Measurements from ENCODE around the gene FMN1.

FMN1 gene

DNA sequence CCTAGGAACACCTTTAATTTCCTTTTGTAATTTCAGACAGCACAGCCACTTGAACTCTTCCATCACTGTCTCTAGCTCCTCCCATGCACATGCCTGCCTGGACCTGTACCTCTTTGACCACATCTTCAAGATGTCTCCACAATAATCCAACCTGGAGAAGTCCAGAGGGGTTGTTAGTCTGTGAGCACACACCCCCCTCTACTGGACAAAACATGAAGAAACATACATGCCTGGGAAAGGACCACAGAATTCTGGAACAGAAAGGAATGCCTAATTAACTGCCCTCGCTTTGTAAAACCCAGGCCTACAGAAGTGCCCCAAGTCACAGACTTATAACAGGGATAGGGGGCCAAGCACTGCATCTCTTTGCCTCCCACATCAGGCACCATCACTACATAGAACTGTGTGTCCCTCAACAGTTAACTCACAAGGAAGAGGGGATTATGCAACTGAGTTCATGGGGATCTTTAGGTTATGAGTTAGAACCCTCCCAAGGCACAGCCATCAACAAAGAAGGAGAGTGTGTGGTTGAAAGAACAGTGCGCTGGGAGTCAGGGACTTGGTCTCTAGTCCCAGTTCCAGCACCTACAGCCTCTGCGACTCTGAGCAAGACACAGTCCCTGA, 61.7 kb downstream of the FMN1 start:
- Mint-ChIP-seq H3K27ac (peak overlapping the region; percentile 64 to 74 (median 70)), H3K27me3 (ENCODE audit: low read depth) (no peaks in the 10 kb centered on the region), H3K4me3 (peak overlapping the region in 1 of 3 experiments; percentile 20), H3K36me3 (ENCODE audit: low read depth) (no peaks in the 10 kb centered on the region), H3K9me3 (no peaks in the 10 kb centered on the region), H3K4me1 (peaks cover 37% of the 10 kb centered on the region)
- TF ChIP-seq, protein P1, sequence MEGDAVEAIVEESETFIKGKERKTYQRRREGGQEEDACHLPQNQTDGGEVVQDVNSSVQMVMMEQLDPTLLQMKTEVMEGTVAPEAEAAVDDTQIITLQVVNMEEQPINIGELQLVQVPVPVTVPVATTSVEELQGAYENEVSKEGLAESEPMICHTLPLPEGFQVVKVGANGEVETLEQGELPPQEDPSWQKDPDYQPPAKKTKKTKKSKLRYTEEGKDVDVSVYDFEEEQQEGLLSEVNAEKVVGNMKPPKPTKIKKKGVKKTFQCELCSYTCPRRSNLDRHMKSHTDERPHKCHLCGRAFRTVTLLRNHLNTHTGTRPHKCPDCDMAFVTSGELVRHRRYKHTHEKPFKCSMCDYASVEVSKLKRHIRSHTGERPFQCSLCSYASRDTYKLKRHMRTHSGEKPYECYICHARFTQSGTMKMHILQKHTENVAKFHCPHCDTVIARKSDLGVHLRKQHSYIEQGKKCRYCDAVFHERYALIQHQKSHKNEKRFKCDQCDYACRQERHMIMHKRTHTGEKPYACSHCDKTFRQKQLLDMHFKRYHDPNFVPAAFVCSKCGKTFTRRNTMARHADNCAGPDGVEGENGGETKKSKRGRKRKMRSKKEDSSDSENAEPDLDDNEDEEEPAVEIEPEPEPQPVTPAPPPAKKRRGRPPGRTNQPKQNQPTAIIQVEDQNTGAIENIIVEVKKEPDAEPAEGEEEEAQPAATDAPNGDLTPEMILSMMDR (IDR thresholded peaks at IDR 0.05; ENCODE audit: unreplicated experiment in 3 of 3): peak; percentile 70 to 81 (median 70)

DNA sequence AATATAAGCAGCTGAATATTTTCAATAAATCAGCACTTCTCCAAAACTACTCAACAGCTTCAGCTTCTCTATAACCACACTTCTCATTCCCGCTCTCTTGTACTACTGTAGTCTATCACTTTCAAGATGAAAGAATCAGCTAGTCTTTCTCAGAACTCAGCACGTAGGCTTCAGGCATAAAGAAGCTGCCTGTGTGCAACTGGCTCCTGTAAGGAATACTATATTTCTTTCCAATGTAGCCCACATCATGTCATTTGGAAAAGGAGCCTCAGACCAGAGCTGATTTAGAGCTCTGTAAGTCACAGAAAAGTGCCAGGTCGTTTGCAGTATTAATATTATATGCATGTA, 62.3 kb downstream of the FMN1 start:
- Mint-ChIP-seq H3K27me3 (ENCODE audit: low read depth) (no peaks in the 10 kb centered on the region), H3K4me3 (peak overlapping the region in 1 of 3 experiments; percentile 8), H3K4me1 (peaks cover 37% of the 10 kb centered on the region), H3K27ac (peak overlapping the region; percentile 64 to 71 (median 65)), H3K9me3 (no peaks in the 10 kb centered on the region), H3K36me3 (ENCODE audit: low read depth) (no peaks in the 10 kb centered on the region)
- TF ChIP-seq, protein P1 (IDR thresholded peaks at IDR 0.05; ENCODE audit: unreplicated experiment in 3 of 3): no peak

DNA sequence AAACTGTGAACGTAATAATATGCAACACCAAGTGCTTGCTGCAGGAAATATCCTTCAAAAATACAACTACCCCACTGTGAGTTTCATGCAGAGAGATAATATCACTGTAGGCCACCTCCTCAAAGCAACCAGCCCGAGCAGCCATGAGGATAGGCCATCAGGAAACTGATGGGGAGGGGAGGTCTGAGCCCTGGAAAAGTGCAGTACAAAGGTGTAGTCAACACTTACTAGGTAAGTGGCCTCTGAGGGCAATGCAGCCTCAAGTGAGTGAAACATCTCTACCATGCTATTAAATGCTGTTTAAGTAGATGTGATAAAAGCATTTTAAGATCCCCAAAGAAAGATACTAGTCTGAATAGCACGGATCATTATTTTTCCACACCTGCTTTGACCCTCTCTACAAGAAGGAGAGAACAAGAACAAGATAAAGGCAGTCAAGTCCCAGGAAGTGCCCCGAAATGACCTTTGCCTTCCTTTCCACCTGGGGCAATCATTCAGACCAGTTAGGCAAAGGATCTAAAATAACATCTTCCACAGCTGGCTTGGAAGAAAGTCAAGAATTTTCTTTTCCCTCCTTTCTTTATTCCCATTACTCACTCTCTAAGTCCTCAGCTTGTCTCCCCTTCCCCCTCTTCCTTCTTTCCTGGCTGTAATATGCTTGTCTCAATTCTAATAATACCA, 62.8 kb downstream of the FMN1 start:
- H3K27ac Mint-ChIP-seq: peak overlapping the region; percentile 64 to 71 (median 65)
- H3K27me3 Mint-ChIP-seq (ENCODE audit: low read depth): no peaks in the 10 kb centered on the region
- peaks cover 42% of the 10 kb centered on the region for H3K4me1 Mint-ChIP-seq
- H3K9me3 Mint-ChIP-seq: no peaks in the 10 kb centered on the region
- H3K4me3 Mint-ChIP-seq: peak overlapping the region in 1 of 3 experiments; percentile 8
- H3K36me3 Mint-ChIP-seq (ENCODE audit: low read depth): no peaks in the 10 kb centered on the region
- TF ChIP-seq, protein P1 (IDR thresholded peaks at IDR 0.05; ENCODE audit: unreplicated experiment in 3 of 3): no peak

DNA sequence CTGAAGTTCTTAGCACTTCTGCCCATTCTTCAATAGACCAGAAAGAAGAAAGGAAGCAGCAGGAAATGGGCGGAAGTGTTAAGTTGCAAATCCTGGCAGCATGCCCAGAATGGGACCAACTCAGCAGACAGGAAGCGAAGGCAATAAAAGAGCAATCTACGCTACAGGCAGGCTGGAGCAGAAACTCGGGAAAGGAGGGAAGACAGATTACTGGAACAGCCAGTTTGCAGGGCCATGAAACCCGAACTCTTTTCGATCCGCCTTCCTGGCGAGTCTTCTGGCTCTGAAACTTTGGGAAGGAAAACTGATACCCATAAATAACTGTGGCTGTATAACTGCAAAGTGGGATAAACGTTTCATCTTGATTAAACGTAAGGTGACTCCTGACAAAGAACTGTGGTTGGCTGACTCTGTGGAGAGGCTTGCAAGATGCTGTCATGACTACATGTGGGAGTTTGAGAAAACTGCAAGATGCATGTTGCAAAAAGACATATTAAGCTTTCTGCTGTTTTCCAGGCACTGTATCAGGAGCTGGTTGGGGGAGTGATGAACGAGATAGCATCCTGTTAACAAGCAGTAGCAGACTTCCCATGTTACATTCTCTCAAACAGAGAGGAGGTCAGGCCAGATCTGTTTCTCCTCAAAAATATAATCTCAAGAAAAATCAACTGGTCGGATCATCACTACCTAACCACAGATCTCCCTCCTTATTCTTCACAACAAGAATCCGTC, 67.8 kb downstream of the FMN1 start:
- Mint-ChIP-seq H3K27ac (peak overlapping the region; percentile 72 to 88 (median 86)), H3K4me3 (peak overlapping the region; percentile 4 to 18 (median 4)), H3K4me1 (peaks cover 47% of the 10 kb centered on the region), H3K36me3 (ENCODE audit: low read depth) (peaks cover 4% of the 10 kb centered on the region), H3K27me3 (ENCODE audit: low read depth) (no peaks in the 10 kb centered on the region), H3K9me3 (peaks cover 3% of the 10 kb centered on the region)
- TF ChIP-seq, protein P1 (IDR thresholded peaks at IDR 0.05; ENCODE audit: unreplicated experiment in 3 of 3): no peak

DNA sequence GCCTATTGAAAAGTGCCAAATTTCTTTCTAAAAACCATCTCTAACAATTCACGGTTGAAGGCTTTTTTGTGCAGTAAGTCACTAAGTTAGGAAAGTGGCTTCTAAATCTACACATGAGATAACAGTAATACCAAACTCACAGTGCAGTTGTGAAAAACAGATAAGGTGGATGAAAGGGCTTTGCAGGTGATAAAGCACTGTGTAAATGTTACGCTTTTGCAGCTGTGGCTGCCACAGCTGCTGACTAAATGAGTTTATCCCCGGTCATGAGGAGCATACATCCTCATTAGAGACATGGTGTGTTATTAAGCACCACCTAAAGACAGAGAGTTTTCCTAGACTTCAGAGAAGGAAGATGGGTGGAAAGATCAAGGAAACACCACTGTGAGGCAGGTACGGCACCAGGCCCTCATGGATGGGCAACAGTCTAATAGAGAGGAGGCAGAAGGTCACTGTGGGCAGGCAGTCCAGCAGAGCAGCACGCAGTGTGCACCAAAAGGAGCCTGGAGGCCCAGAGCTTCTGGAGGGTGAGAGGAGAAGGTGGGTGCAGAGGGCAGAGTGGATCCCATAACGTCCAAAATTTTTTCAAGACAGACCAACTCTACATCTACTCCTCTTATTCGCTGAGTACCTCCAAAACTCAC, 68.5 kb downstream of the FMN1 start:
- TF ChIP-seq, protein P1 (IDR thresholded peaks at IDR 0.05; ENCODE audit: unreplicated experiment in 3 of 3): no peak
- no peak overlapping the region for H3K4me3 Mint-ChIP-seq
- H3K9me3 Mint-ChIP-seq: peaks cover 3% of the 10 kb centered on the region
- peak overlapping the region; percentile 72 to 88 (median 86) for H3K27ac Mint-ChIP-seq
- H3K4me1 Mint-ChIP-seq: peaks cover 42% of the 10 kb centered on the region
- H3K27me3 Mint-ChIP-seq (ENCODE audit: low read depth): no peaks in the 10 kb centered on the region
- peaks cover 4% of the 10 kb centered on the region for H3K36me3 Mint-ChIP-seq (ENCODE audit: low read depth)

Data from nephron (organoid).